ENCODE data around the gene FBXL3.
"Not testable (repeated sequence)": the region's sequence is repeated elsewhere in the genome, so short reads cannot be mapped to it uniquely, and the experiment has no call there.

FBXL3 gene

DNA sequence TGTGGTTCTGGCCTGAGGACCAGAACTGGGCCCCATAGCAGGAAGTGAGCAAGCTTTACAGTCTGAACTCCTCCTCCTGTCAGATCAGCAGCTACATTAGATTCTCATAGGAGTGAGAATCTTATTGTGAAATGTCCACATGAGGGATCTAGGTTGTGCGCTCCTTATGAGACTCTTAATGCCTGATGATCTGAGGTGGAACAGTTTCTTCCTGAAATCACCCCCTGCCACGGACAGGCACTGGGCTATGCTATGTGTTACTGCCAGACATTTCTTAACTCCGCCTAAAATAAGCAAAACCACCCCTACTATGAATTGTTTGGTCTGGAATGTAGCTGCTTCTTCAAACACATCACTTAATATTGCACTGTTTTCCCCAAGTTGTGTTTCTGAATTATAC is 4.6 kb downstream of the FBXL3 start:
- no peak for DNase-seq

DNA sequence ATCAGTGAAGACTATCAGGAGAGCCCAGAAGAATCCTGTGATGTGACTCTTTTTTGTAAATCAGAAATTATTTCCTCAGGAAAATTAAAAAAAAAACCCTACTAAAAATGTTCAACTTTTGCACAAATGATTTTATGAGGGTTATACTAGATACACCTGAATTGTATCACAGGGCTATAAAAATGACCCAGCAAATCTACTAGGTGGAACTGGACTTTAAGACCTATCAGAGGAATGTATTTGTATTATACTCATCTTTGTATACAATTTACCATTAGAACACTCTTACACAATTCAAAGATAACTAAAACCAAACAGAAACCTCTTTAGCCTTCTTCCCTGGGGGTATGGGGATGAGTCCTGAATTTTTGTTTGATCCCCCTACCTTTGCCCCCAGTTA is 7.2 kb downstream of the FBXL3 start:
- no peak for DNase-seq

DNA sequence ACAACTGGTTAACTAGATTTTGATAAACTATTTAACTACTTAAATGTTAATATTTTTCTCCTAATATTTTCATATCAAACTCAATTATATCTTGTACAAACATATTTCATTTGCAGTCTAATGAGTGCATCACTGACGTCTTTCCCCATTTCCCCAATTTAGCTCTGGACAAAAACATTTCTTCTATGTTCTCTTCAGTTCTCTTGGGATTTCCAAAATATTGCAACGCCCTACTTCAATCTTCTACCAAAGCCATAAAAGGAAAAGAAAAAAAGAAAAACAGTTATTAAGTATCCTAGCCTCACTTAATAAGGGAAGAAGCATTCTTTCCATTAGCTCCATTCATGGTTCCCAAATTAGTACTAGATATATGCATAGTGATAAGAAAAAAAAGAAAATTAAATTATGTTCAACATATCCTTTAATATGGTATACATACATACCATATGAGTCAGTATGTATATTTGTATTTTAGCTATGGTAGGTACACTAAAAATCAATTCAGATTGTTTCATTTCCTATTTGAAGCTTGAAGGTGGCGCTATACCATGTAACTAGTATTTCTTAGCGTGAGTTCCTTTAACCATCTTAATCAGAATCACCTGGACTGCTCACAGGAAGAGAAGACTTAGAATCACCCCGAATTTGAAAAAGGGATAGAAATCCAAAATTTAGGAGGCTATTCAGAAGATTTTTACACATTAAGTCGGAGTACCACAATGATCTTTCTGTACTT is 9.9 kb downstream of the FBXL3 start:
- DNase-seq, result no peak

DNA sequence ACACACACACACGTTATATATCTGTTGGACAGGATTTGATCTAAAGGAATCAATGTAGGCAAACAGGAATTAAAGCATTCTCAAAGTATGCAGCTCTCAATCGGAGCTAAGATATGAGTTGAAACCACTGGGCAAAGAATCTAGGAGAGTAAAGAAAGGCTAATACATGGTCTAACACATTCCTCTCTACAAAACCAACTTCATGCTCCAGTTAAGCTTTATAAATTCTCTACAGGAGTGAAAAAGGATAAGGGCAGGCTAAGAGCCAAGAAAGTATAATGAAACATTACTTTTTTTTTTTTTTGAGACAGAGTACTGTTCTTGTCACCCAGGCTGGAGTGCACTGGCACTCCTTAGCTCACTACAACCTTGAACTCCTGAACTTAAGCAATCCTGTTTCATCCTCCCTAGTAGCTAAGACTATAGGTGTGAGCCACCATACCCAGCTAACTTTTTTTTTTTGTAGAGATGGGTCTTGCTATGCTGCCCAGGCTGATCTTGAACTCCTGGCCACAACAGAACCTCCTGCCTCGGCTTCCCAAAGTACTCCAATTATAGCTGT is 10.6 kb downstream of the FBXL3 start:
- DNase-seq, result no peak

DNA sequence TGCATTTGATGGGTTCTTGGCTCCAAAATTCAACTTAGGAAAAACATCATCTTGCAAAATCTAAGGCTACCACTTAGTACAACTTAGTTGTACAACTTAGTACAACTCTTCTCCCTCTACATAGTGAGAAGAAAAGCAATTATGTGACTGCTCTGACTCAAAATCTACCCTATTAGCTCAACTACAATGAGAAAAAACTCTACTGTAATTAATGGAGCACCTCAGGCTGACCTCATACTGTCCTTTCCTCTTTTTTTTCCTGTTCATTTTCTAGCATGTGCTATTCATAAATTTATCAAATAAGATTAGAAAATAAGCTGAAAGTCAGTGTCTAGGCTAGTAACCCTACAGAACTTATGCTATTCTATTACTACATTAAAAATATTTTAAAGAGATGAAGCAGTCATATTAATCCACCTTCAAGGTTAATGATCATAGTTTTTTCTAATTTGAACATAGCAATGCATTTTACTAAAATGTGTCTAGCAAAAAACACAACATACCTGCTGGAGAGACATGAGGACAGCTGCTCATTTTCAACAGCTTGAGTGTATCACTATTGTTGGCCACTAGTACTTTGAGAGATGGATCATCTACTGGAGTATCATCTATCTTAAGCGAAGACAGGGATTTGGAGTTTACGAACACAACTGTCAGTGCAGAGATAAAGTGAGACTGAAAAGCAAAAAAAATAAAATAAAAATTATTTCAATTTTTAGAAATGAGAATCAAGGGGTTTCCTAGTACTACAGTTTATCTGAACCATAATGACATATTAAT is 11.9 kb downstream of the FBXL3 start:
- no peak for DNase-seq

DNA sequence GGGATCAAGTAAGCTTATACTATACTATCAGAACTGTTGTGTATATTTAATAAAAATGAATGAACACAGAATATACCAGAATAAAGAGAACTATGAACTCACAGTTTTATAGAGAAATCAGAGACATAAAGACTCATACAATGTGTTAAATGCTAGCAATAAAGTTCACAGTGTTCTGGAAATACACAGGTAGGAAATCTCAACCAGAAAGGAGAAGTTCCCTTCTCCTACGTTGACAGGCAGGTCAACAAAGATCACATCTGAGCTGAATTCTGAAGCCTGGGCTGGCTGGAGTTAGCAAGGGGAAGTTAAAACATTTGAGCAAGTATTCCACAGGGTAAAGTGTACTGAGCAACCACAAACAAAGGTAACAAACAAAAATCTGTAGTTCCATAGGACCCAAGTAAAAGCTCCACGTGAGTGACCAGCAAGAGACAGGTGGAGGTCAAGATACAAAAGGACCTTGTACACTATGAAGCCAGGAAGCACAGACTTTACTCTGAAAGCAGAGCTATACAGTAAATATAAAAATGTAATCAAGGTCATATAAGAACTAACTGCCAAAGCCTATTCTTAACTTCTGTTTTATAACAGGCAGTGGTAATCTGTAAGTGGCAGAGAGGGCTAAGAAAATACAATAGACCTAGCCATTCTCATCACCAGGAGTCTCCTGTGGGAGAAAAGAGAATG is 13.0 kb downstream of the FBXL3 start:
- no peak for DNase-seq

DNA sequence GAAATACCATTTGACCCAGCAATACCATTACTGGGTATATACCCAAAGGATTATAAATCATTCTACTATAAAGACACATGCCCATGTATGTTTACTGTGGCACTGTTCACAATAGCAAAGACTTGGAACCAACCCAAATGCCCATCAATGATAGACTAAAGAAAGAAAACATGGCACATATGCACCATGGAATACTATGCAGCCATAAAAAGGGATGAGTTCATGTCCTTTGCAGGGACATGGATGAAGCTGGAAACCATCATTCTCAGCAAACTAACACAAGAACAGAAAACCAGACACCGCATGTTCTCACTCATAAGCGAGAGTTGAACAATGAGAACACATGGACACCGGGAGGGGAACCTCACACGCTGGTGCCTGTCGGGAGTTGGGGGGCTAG is 17.2 kb downstream of the FBXL3 start:
- not testable (repeated sequence) for DNase-seq

DNA sequence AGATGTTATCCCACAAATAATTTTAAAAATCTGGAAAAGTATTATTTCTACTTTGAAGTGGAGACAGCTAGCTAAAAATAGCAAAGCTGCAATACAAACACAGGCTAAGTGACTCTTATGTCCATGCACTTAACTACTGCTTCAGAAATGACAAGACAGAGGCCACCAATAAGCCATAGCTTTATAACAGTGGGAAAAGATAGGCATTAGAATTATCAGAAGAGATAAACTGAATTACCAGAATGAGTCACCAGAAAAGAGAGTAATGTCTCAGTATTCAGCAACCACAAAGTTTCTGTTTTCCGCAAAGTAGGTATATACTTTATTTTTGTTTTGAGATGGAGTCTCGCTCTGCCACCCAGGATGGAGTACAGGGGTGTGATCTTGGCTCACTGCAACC is 17.9 kb downstream of the FBXL3 start:
- DNase-seq, result no peak

DNA sequence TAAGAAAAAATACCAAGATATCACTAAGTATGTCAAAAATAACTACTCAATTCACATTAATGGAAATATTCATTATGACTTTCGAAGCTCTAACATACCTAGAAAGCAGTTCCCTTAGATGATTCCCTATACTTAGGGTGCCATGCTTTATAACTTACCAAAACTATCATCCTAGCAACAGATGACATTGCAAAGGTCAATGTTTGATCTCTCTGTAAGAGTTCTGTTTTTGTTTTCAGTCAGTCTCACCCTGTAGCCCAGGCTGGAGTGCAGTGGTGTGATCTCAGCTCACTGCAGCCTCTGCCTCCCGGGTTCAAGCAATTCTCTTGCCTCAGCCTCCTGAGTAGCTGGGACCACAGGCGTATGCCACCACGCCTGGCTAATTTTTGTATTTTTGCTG is 18.6 kb downstream of the FBXL3 start:
- not testable (repeated sequence) for DNase-seq

DNA sequence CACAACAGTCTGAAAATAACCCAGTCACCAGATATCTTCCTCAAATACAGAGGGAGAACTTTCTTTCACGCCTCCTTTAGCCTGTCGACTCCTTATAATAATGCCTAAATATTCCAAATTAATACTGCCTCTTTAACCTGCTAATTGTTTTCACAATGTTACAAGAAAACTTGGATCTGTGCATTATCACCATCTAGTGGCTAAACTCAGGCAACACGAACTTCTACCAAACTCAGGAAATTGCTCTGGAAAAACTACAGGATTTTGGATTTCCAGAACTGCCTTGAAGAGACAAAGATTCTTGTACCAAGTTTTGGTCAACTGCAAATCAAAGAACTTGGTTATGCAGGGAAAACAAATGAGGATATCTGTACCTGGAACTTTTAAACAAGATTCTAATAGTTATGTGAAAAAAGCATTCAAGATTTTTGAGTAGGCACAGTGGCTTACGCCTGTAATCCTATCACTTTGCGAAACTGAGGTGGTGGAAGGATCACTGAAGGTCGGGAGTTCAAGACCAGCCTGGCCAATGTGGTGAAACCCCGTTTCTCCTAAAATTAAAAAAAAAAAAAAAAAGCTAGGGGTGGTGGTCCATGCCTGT is 24.3 kb downstream of the FBXL3 start:
- DNase-seq, result no peak

DNA sequence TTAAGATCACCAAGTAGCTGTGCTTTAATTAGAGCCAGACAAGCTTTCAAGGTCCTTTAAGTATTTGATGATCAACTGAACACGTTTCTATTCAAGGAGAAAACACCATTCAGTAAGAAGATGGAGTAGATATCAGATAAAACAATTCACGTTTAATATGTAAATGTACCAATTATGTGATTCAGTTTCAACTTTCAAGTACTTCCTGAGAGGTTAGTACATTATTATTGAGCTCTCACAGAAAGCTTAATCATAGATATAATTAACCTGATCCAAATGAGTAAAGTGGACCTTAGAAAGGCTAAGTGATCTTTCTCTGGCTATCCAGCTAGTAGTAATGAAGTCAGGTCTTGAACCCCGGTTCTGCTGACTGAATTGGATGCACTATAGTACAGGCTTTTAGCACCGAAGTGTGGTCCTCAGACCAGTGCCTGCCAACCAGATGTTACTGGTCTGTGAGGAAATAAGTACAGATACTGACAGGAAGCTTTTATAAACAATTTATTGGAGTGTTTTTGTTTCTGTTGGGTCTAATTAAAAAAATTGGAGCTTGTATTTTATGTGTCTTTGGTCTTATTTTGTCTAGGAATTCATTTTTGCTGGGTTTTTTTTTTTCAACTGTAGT is 24.9 kb downstream of the FBXL3 start:
- no peak for DNase-seq

DNA sequence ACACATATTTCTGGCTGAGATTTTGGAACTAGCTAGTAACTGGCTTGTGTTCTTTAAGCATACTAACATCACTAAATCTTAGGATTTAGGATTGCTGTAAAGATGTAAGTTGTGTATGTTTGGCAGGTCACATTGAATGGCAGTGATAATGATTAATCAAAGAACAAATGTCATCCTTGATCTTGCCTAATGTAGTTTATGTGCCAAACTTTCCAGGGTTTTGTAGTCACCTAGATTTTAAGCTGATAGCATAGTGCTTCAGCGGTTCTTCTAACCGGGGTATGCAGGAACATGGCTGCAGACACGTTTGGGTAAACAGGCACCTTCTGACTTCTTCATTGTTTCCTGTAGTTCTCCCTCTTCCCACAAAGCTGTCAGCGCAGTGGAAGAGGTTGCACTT is 25.4 kb downstream of the FBXL3 start:
- DNase-seq, result no peak

DNA sequence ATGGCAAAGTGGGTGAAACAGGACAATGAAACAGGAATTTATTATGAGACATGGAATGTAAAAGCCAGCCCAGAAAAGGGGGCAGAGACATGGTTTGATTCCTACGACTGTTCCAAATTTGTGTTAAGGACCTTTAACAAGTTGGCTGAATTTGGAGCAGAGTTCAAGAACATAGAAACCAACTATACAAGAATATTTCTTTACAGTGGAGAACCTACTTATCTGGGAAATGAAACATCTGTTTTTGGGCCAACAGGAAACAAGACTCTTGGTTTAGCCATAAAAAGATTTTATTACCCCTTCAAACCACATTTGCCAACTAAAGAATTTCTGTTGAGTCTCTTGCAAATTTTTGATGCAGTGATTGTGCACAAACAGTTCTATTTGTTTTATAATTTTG is 26.5 kb downstream of the FBXL3 start:
- no peak for DNase-seq

DNA sequence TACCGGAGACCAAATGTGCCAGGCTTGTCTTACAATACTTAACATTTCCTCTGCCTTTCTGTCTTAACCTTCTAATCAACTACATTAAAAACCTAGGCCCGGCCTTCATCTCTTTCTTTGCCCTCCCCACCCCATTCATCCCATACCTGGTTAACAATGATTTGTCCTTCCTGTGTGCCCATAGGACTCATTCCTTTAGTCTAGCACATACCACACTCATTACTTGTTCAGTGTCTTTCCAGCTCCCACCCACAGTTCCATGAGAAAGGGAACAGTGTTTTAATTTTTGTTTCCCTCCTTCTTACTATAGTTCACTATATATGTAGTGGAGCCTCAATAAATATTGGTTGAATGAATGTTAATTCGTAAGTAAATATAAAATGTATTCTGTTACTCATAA is 32.7 kb downstream of the FBXL3 start:
- no peak for DNase-seq

DNA sequence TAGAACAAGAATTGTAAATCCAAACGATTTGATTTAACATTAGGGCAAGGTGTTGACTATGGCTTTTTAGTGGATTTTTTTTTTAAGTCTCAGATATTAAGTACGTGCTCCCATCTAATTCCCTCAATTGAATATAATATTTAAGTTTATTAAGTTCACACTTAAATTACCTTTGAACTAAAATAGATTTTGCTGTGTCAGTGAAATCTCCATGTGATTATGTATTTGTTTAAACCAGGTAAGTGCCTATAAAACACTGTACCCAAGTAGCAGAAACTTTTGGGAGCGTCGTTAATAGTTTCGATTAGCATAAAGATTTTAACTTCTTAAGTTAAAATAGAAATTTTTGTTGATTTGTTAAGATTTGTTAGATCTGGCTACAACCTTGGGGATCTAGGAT is 33.5 kb downstream of the FBXL3 start:
- DNase-seq, result no peak

DNA sequence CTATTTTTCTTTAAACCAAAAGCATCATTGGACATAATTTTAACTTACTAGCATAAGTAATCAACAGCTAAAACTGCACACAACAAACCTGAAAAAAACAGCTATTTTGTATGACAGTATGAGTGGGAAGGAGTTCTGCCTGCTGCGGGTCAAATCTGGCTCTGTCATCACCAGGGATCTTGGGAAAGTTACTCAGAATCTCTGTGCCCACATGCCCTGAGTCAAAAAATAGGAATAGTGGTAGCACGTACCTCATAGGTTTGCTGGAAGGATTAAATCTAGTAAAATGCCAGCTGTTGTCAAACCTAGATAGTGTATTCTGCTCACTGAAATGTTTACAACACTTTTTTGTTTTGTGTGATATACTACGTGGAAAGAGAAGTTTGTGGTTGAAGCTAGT is 33.9 kb downstream of the FBXL3 start:
- DNase-seq, result no peak

DNA sequence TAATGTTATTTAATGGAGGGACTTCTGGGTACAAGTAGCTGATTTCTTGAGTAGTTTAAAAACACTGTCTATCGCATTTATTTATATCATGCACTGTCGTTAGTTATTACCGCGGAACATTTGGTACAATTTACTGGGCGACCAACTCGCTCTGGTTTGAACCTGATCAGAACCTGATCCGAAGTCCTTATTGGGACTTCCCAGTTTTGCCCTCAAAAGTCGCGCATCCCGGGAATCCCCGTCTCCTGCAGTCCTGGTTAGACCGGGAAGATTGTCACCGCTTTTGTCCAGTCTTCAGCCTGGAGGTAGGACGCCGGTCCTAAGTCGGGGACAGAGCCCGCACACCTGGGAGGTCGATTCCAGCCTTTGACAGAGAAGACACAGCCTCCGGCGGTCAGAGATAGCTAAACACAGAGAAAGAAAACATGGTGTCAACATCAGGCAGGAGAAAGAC is 34.4 kb downstream of the FBXL3 start:
- peak in 1 of 2 experiments; percentile 40 for DNase-seq

DNA sequence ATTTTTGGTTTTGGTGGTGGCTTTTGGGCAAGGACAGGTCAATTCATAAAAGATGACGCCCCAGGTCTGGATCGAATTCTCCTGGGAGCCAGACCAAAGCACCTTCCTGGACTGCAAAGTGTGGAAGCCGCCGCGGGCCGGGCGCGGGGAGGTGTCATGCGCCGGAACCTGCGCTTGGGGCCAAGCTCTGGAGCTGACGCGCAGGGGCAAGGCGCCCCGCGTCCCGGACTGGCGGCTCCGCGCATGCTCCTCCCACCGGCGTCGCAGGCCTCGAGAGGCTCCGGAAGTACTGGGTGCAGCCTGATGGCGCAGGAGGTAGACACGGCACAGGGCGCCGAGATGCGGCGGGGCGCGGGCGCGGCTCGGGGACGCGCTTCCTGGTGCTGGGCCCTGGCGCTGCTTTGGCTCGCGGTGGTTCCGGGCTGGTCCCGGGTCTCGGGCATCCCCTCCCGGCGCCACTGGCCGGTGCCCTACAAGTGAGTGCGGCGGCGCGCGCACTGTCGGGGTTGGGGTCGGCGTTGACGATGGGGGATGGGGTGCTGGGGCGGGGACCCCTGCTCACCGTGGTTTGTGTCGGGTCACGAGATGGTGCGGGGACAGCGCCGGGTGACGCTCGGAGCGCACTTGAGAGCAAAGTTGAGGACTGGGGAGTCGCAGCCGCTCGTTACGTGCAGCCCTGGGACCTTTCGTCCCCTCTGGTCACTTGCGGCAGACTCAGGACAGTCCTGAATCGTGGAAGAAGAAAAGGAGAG is 35.0 kb downstream of the FBXL3 start, which contains the start of gene CLN5:
Gene CLN5 (plus strand): TSS at position 286 of the 752 bp plus-strand sequence. CDS start 18 bp downstream, at position 304.
- peak; percentile 44 to 90 for DNase-seq

DNA sequence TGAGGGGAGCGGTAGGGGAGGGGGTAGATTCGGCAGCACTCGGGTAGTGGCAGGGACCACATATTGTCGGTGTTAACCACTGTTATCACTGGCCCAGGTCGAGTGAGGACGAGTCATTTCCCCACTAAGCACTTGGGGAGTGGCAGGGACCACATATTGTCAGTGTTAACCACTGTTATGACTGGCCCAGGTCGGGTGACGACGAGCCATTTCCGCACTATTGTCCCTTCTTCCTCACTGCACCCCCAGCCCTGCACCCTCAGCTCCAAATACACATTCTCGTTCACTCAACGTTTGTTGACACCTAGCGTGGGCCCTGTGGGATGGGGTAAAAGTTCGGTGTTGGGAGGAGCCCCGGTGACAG is 35.5 kb downstream of the FBXL3 start:
- DNase-seq, result no peak

DNA sequence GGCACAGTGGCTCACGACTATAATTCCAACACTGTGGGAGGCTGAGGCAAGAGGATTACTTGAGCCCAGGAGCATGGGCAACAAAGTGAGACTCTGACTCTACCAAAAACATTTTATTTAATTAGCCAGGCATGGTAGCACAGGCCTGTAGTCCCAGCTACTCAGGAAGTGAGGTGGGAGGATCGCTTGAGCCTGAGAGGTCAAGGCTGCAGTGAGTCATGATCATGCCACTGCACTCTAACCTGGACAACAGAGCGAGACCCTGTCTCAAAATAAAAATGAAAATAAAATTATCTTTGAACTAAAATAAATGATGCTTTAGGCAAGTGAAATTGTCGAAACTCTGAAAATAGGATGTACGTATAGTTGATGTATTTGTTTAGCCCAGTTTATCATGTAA is 43.3 kb downstream of the FBXL3 start:
- no peak for DNase-seq

DNA sequence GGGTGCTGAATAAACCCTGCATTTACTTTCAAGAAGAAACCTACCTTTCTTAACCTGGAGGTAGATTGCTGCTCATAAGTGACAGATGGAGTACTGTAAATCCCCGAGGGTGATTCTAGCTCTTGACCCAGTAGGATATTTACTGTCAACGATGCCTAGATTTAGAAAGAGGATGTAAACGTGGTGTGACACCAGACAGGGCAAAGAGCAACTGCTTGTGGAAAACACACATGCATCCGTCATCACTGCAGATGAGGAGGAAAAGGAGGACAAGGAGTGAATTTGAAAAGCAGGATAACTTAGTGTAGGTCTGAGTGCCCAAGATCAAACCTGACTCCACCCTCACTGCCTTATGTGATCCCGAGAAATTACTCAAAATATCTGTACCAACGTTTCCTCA is 44.9 kb downstream of the FBXL3 start:
- no peak for DNase-seq

All from NCI-H187 (cell line).